Type B pancreatic cell (in vitro differentiated cells): Measurements from ENCODE around the gene RAPGEF4. TPM values are rescaled to one million over a fixed set of nuclear protein-coding genes. Genes with fewer than 3 reads are reported as not detected.

Experiments used
- DNase-seq: peaks from one replicate; pipeline ENCODE4 v3.0.0; 2021; ENCODE audit warnings: mixed read lengths; ENCODE audit not compliant: unreplicated experiment; ENCODE audit errors: extremely low spot score
- H3K27ac Mint-ChIP-seq: 2 replicates; pipeline ENCODE4 v1.8.0; 2021; ENCODE audit warnings: mild to moderate bottlenecking, mixed read lengths
- H3K27me3 Mint-ChIP-seq: 2 replicates; pipeline ENCODE4 v1.8.0; 2021; ENCODE audit warnings: mixed read lengths
- H3K36me3 Mint-ChIP-seq: 2 replicates; pipeline ENCODE4 v1.8.0; 2021; ENCODE audit warnings: mixed read lengths
- H3K4me1 Mint-ChIP-seq: one replicate; pipeline ENCODE4 v1.8.0; 2021; ENCODE audit warnings: mixed read lengths; ENCODE audit not compliant: unreplicated experiment
- H3K4me3 Mint-ChIP-seq: 2 replicates; pipeline ENCODE4 v1.8.0; 2021; ENCODE audit warnings: mild to moderate bottlenecking, mixed read lengths
- H3K9me3 Mint-ChIP-seq: 2 replicates; pipeline ENCODE4 v1.8.0; 2021; ENCODE audit warnings: mixed read lengths
- total RNA-seq: library from RNA; stranded (reverse); gene quantifications from 2 replicates; pipeline ENCODE4 v1.2.1, GENCODE V29; 2021; ENCODE audit warnings: low replicate concordance
- TF ChIP-seq, protein P1 (sequence below): fragments of 200-600 bp; sonication (generic); conservative IDR thresholded peaks from 2 replicates; pipeline ENCODE4 v1.5.0; 2021; ENCODE audit warnings: antibody characterized with exemption, mild to moderate bottlenecking

RAPGEF4 gene
- total RNA-seq, 1 donor from 2014 or later: 4.3 TPM

DNA sequence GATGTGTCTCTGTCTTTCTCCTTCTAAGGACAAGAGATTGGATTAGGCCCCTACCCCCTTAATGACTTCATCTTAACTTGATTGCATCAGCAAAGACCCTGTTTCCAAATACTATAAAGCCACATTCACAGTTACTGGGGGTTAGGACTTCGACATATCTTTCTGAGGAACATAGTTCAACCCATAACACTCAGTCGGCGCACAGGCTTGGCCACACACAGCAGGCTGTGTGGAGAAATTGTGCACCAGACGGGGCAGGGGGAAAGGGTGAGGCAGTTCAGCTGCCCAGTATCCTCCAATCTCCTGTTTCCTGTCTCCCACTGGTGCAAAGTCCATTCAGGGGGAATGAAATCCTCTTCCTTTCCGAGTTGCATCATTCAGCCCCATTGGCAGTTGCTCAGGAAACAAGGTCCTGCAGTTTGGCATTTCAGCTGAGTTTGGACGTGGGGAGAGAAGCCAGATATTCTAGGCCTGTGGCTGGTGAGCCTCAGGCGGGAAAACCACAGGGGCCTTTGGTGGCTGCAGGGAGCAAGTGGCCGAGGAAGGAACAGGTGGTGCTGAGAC is 9.4 kb upstream of the RAPGEF4 start:
- Mint-ChIP-seq H3K4me1 (peaks cover 3% of the 10 kb centered on the region), H3K9me3 (no peaks in the 10 kb centered on the region), H3K27me3 (peaks cover 3% of the 10 kb centered on the region), H3K36me3 (no peaks in the 10 kb centered on the region), H3K4me3 (no peak overlapping the region), H3K27ac (peak overlapping the region; percentile 5)
- DNase-seq: no peak
- TF ChIP-seq, protein P1, sequence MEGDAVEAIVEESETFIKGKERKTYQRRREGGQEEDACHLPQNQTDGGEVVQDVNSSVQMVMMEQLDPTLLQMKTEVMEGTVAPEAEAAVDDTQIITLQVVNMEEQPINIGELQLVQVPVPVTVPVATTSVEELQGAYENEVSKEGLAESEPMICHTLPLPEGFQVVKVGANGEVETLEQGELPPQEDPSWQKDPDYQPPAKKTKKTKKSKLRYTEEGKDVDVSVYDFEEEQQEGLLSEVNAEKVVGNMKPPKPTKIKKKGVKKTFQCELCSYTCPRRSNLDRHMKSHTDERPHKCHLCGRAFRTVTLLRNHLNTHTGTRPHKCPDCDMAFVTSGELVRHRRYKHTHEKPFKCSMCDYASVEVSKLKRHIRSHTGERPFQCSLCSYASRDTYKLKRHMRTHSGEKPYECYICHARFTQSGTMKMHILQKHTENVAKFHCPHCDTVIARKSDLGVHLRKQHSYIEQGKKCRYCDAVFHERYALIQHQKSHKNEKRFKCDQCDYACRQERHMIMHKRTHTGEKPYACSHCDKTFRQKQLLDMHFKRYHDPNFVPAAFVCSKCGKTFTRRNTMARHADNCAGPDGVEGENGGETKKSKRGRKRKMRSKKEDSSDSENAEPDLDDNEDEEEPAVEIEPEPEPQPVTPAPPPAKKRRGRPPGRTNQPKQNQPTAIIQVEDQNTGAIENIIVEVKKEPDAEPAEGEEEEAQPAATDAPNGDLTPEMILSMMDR: no peak

DNA sequence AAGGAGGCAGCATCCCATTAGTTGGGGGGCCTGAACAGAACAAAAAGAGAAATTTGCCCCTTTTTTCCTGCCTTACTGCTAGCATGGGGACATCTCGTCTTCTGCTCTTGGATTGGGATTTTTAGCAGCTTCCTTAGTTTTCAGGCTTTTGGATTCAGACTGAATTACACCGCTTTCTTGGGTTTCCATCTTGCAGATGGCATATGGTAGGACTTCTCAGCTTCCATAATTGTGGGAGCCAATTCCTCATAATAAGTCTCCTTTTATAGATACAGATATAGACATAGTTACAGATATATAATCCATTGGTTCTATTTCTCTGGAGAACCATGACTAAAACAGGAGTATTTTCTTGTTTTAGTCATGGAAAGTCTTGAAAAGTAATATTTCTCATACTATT is 5.2 kb upstream of the RAPGEF4 start:
- no peaks in the 10 kb centered on the region for H3K9me3 Mint-ChIP-seq
- DNase-seq: no peak
- no peaks in the 10 kb centered on the region for H3K36me3 Mint-ChIP-seq
- TF ChIP-seq, protein P1: no peak
- H3K4me3 Mint-ChIP-seq: no peak overlapping the region
- no peak overlapping the region for H3K27ac Mint-ChIP-seq
- peaks cover 20% of the 10 kb centered on the region for H3K27me3 Mint-ChIP-seq
- H3K4me1 Mint-ChIP-seq: peaks cover 3% of the 10 kb centered on the region

GRCh38 chr2:172734711-172735581 is 699 bp upstream of the RAPGEF4 start:
- Mint-ChIP-seq H3K27me3 (peaks cover 47% of the 10 kb centered on the region), H3K4me1 (no peaks in the 10 kb centered on the region), H3K9me3 (no peaks in the 10 kb centered on the region), H3K4me3 (peak overlapping the region; percentile 82), H3K27ac (peak overlapping the region; percentile 76), H3K36me3 (no peaks in the 10 kb centered on the region)
- no peak for DNase-seq
- TF ChIP-seq, protein P1: no peak

DNA sequence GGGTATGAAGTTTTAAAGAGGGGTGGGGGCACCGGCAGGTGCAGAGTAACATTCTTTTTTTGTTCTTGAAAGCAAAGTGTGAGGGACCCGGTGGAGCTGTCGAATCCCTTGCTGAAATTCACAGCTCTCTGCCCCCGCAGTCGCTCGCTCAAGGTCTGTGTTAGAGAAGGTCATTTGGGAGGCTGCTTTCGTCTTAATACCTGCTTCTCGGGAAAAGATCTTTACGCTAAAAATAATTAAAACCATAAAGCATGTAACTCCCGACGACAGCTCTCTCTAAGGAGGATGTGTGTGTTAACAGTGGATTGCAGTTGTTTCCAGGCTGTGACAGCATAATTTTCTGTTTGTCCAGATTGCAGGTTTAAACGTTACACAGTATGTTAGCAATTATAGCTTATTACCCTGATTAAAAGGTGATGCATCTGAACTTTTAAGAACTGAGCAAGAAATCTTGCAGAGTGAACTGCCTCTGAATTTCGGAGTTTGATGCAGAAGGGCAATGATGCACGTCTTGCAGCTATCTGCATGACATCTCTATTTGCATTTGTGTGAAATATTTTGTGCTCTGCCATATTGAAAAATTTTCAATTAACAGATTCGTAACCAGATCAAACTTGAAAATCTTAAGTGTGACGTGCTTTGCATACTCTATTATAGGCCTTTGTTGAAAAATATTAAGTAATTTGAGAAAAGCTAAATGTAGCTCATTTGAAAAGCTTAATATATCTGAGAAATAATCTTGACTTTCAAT is 954 bp downstream of the RAPGEF4 start:
- no peaks in the 10 kb centered on the region for H3K4me1 Mint-ChIP-seq
- H3K9me3 Mint-ChIP-seq: no peaks in the 10 kb centered on the region
- peak overlapping the region; percentile 83 for H3K27ac Mint-ChIP-seq
- H3K4me3 Mint-ChIP-seq: peak overlapping the region; percentile 92
- no peak for DNase-seq
- TF ChIP-seq, protein P1: no peak
- H3K27me3 Mint-ChIP-seq: peaks cover 44% of the 10 kb centered on the region
- no peaks in the 10 kb centered on the region for H3K36me3 Mint-ChIP-seq

DNA sequence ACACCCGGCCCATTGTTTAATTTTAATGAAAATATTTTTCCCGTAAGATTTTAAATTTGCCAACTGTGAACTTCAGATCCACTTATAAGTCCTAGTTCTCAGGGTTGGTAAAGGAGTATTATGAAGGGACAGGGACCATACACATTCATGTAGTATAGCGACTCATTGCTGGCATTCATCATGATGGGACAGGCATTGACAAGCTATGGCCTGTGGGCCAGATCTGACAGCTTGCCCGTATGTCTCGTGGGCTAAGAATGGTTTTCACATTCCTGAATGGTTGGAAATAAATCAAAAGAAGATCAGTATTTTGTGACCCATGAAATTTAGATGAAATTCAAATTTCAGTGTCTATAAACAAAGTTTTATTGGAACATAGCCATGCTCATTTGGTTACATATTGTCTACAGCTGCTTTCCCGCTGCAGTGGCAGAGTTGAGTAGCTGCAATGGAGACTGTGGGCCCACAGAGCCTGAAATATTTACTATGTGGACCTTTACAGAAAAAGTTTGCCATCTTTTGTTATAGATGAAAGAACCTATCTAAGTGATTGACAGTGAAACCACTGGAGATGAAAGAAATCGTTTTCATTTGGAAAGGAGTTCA is 4.1 kb downstream of the RAPGEF4 start:
- DNase-seq: no peak
- H3K27me3 Mint-ChIP-seq: peaks cover 33% of the 10 kb centered on the region
- no peaks in the 10 kb centered on the region for H3K36me3 Mint-ChIP-seq
- TF ChIP-seq, protein P1: no peak
- H3K9me3 Mint-ChIP-seq: no peaks in the 10 kb centered on the region
- no peak overlapping the region for H3K27ac Mint-ChIP-seq
- peaks cover 4% of the 10 kb centered on the region for H3K4me1 Mint-ChIP-seq
- H3K4me3 Mint-ChIP-seq: no peak overlapping the region
